ENCODE measurements around the gene HSF4. TPM values are rescaled to one million over a fixed set of nuclear protein-coding genes. Genes with fewer than 3 reads are reported as not detected.

Gene HSF4
- total RNA-seq, 1 experiment from 2014 or later, result 39.4 TPM

DNA sequence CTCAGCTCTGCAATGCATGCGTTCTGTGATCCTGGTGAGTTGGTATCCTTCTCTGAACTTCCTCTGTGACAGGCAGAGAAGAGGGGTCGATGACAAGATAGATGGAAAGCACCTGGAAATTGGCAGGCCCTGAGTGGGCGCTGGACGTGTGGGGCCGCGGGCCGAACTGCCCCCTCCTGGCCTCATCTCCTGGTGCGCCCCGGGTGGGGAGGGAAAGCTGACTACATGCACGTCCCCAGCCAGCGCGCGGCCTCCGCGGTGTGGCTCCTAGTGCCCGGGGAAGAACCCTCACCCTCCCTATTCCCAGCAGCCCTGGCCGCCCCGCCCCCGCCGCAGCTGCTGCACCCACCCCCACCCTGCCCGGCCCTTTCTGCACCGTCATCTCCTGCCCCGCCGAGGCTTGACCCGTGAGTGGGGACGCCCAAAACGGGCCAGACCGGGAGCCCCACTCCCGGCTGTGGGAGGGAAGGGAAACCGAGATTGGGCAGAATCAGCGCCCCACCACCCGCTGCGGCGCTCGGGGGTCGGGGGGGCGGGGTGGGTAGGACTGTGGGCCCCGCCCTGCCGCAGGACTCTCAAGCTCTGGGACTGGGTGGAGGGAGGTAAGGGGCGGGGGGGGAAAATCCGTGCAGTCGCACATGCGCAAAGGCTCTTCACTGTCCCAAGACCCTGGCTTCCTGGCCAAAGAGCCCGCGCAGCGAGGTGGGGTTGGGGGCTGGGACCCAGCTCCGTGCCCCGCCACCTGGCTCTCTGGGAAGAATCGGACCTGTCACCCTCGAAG, 5.8 kb downstream of the HSF4 start, which contains the start of gene NOL3:
Gene NOL3, plus strand, starts transcription at position 371 of the 781 bp plus-strand sequence.
- H3K4me1 Mint-ChIP-seq (ENCODE audit: low read depth, unreplicated experiment), result peaks cover 31% of the 10 kb centered on the region
- CTCF ChIA-PET, result interaction anchor here (0.5 to 3.0 kb wide), 18 partner anchors 8 to 1018 kb away, joined by 3 to 43 read pairs (median 4); partner anchors contain the start of genes ELMO3, FBXL8 and TRADD
- no peaks in the 10 kb centered on the region for H3K27me3 Mint-ChIP-seq (ENCODE audit: insufficient read depth, unreplicated experiment)
- no peaks in the 10 kb centered on the region for H3K9me3 ChIP-seq
- BruUV-seq (replicated peaks), result no TSS peak
- POLR2A ChIA-PET, result interaction anchor here (0.6 to 1.5 kb wide), 8 partner anchors 9 to 152 kb away, joined by 3 to 13 read pairs (median 6); partner anchors contain the start of genes FBXL8, MATCAP1, TMEM208 and TRADD
- H3K36me3 ChIP-seq (ENCODE audit: control insufficient read depth, insufficient read depth, low read length), result no peaks in the 10 kb centered on the region
- H3K4me3 Mint-ChIP-seq (ENCODE audit: unreplicated experiment), result peak within 1 kb of the TSS; percentile 70
- peak within 1 kb of the TSS; percentile 49 for H3K4me3 ChIP-seq (ENCODE audit: low read depth, low read length)
- intact Hi-C loops (cut with micrococcal nuclease; ENCODE audit: unreplicated experiment), result loop anchor here (1.0 kb wide), 3 partner anchors 8 to 13 kb away; partner anchors contain the start of gene MATCAP1
- TF ChIP-seq, protein P1, sequence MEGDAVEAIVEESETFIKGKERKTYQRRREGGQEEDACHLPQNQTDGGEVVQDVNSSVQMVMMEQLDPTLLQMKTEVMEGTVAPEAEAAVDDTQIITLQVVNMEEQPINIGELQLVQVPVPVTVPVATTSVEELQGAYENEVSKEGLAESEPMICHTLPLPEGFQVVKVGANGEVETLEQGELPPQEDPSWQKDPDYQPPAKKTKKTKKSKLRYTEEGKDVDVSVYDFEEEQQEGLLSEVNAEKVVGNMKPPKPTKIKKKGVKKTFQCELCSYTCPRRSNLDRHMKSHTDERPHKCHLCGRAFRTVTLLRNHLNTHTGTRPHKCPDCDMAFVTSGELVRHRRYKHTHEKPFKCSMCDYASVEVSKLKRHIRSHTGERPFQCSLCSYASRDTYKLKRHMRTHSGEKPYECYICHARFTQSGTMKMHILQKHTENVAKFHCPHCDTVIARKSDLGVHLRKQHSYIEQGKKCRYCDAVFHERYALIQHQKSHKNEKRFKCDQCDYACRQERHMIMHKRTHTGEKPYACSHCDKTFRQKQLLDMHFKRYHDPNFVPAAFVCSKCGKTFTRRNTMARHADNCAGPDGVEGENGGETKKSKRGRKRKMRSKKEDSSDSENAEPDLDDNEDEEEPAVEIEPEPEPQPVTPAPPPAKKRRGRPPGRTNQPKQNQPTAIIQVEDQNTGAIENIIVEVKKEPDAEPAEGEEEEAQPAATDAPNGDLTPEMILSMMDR (IDR thresholded peaks at IDR 0.05; ENCODE audit: insufficient read depth in 1 of 2, low read depth in 1 of 2, low read length in 1 of 2, severe bottlenecking in 1 of 2, unreplicated experiment in 1 of 2), result peak in 1 of 2 experiments; percentile 34
- DNase-seq, result peak; percentile 91 to 94
- peaks cover 33% of the 10 kb centered on the region for H3K4me1 ChIP-seq
- peak within 1 kb of the TSS; percentile 86 for H3K27ac Mint-ChIP-seq (ENCODE audit: unreplicated experiment)
- H3K27me3 ChIP-seq (replicated peaks; ENCODE audit: control insufficient read depth, insufficient read depth, low read length), result no peaks in the 10 kb centered on the region
- peaks cover 23% of the 10 kb centered on the region for H3K36me3 Mint-ChIP-seq (ENCODE audit: insufficient read depth, unreplicated experiment)
- H3K9me3 Mint-ChIP-seq (ENCODE audit: unreplicated experiment), result no peaks in the 10 kb centered on the region

- peak overlapping the region; percentile 49 for H3K4me3 ChIP-seq (ENCODE audit: low read depth, low read length)
- ChIA-PET POLR2A (interaction anchor here (0.6 to 1.5 kb wide), 7 partner anchors 11 to 153 kb away, joined by 3 to 13 read pairs (median 8); partner anchors contain the start of genes FBXL8, MATCAP1, TMEM208 and TRADD), CTCF (interaction anchor here (0.9 to 3.0 kb wide), 11 partner anchors 8 to 276 kb away, joined by 3 to 43 read pairs (median 4); partner anchors contain the start of genes FBXL8 and TRADD)
- peak overlapping the region; percentile 70 for H3K4me3 Mint-ChIP-seq (ENCODE audit: unreplicated experiment)
- no peaks in the 10 kb centered on the region for H3K27me3 ChIP-seq (replicated peaks; ENCODE audit: control insufficient read depth, insufficient read depth, low read length)
- H3K4me1 ChIP-seq, result peaks cover 33% of the 10 kb centered on the region
- H3K27ac Mint-ChIP-seq (ENCODE audit: unreplicated experiment), result peak overlapping the region; percentile 86
- intact Hi-C loops (cut with micrococcal nuclease; ENCODE audit: unreplicated experiment), result loop anchor here (1.0 kb wide), 3 partner anchors 7 to 12 kb away; partner anchors contain the start of gene MATCAP1
- BruUV-seq (replicated peaks), result TSS peak; percentile 53
- H3K4me1 Mint-ChIP-seq (ENCODE audit: low read depth, unreplicated experiment), result peaks cover 31% of the 10 kb centered on the region
- peaks cover 28% of the 10 kb centered on the region for H3K36me3 Mint-ChIP-seq (ENCODE audit: insufficient read depth, unreplicated experiment)
- DNase-seq, result no peak
- H3K36me3 ChIP-seq (ENCODE audit: control insufficient read depth, insufficient read depth, low read length), result no peaks in the 10 kb centered on the region
- H3K27me3 Mint-ChIP-seq (ENCODE audit: insufficient read depth, unreplicated experiment), result no peaks in the 10 kb centered on the region
- TF ChIP-seq, protein P1 (IDR thresholded peaks at IDR 0.05; ENCODE audit: insufficient read depth in 1 of 2, low read depth in 1 of 2, low read length in 1 of 2, severe bottlenecking in 1 of 2, unreplicated experiment in 1 of 2), result no peak
- no peaks in the 10 kb centered on the region for H3K9me3 ChIP-seq
- no peaks in the 10 kb centered on the region for H3K9me3 Mint-ChIP-seq (ENCODE audit: unreplicated experiment)
These were observed 6.6 kb downstream of the HSF4 start for GRCh38 chr16:67170949-67171649.

GRCh38 chr16:67173323-67173722, 8.8 kb downstream of the HSF4 start:
- H3K4me3 Mint-ChIP-seq (ENCODE audit: unreplicated experiment), result peak overlapping the region; percentile 78
- H3K27ac Mint-ChIP-seq (ENCODE audit: unreplicated experiment), result peak overlapping the region; percentile 53
- no peaks in the 10 kb centered on the region for H3K9me3 Mint-ChIP-seq (ENCODE audit: unreplicated experiment)
- Histone ChIP-seq H3K27me3 (replicated peaks; ENCODE audit: control insufficient read depth, insufficient read depth, low read length) (no peaks in the 10 kb centered on the region), H3K4me1 (peaks cover 38% of the 10 kb centered on the region), H3K4me3 (ENCODE audit: low read depth, low read length) (peak overlapping the region; percentile 41), H3K36me3 (ENCODE audit: control insufficient read depth, insufficient read depth, low read length) (no peaks in the 10 kb centered on the region), H3K9me3 (no peaks in the 10 kb centered on the region)
- no peaks in the 10 kb centered on the region for H3K27me3 Mint-ChIP-seq (ENCODE audit: insufficient read depth, unreplicated experiment)
- ChIA-PET POLR2A (interaction anchor here (0.8 kb wide), 1 partner anchor 13 kb away, joined by 3 read pairs; no protein-coding TSS in a partner anchor), CTCF (interaction anchor here (0.7 to 1.1 kb wide), 5 partner anchors 12 to 219 kb away, joined by 3 to 5 read pairs (median 3); no protein-coding TSS in a partner anchor)
- DNase-seq, result no peak
- TF ChIP-seq, protein P1 (IDR thresholded peaks at IDR 0.05; ENCODE audit: insufficient read depth in 1 of 2, low read depth in 1 of 2, low read length in 1 of 2, severe bottlenecking in 1 of 2, unreplicated experiment in 1 of 2), result no peak
- peaks cover 40% of the 10 kb centered on the region for H3K4me1 Mint-ChIP-seq (ENCODE audit: low read depth, unreplicated experiment)
- intact Hi-C loops (cut with micrococcal nuclease; ENCODE audit: unreplicated experiment), result no loop called here
- BruUV-seq (replicated peaks), result no TSS peak
- peaks cover 38% of the 10 kb centered on the region for H3K36me3 Mint-ChIP-seq (ENCODE audit: insufficient read depth, unreplicated experiment)
